GM06990 (cell line): ENCODE measurements around the gene SLC22A4.

Experiments used
- DNase-seq: peaks from one replicate; pipeline ENCODE4 v3.0.0-alpha.2; 2011; ENCODE audit not compliant: insufficient read length; ENCODE audit errors: extremely low read depth
- H3K27me3 ChIP-seq: replicated peaks from 2 replicates; pipeline ENCODE4 v1.6.0; 2011; ENCODE audit warnings: low read length; ENCODE audit not compliant: control insufficient read depth, insufficient read depth
- H3K36me3 ChIP-seq: 2 replicates; pipeline ENCODE4 v1.5.1; 2011; ENCODE audit warnings: low read length; ENCODE audit not compliant: control insufficient read depth, insufficient read depth
- H3K4me3 ChIP-seq: replicated peaks from 2 replicates; pipeline ENCODE4 v1.5.1; 2011; ENCODE audit warnings: low read depth, mild to moderate bottlenecking, control low read depth, low read length
- CTCF ChIP-seq: IDR thresholded peaks from 2 replicates; pipeline ENCODE4 v1.5.1; 2011; ENCODE audit warnings: low read length, control low read depth, mild to moderate bottlenecking, inconsistent platforms; ENCODE audit not compliant: insufficient read depth, poor library complexity, severe bottlenecking

The SLC22A4 gene

DNA sequence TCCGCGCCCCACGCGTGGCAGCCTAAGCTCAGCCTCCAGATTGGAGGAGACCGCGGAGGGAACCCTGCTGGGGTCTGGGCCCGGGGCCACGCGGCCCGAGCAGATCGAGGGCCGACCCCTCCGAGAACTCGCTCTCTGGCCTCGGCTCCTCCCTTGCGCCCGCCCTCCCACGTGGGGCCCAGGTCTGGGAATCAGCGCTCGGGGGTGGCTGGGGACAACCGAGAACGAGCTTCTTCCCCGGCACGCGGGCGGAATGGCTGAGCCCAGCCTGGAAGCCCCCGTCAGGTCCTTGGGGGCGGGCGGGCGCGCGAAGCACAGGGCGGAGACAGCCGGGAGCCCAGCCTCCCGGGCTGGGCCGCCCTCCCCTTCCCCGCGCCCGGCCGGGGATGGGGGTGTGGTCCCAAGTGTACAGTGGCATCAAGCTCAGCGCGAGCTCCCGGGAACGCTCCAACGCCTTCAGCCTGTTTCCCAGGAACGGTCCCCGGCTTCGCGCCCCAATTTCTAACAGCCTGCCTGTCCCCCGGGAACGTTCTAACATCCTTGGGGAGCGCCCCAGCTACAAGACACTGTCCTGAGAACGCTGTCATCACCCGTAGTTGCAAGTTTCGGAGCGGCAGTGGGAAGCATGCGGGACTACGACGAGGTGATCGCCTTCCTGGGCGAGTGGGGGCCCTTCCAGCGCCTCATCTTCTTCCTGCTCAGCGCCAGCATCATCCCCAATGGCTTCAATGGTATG lies at the start of gene SLC22A4:
Gene SLC22A4, plus strand, starts transcription at position 403 of the 736 bp plus-strand sequence. Its CDS starts 223 bp downstream, at position 626.
- peaks cover 4% of the 10 kb centered on the region for H3K27me3 ChIP-seq
- DNase-seq: peak; percentile 75
- no peak for TF ChIP-seq CTCF
- H3K4me3 ChIP-seq: peak within 1 kb of the TSS; percentile 61
- H3K36me3 ChIP-seq: no peaks in the 10 kb centered on the region

DNA sequence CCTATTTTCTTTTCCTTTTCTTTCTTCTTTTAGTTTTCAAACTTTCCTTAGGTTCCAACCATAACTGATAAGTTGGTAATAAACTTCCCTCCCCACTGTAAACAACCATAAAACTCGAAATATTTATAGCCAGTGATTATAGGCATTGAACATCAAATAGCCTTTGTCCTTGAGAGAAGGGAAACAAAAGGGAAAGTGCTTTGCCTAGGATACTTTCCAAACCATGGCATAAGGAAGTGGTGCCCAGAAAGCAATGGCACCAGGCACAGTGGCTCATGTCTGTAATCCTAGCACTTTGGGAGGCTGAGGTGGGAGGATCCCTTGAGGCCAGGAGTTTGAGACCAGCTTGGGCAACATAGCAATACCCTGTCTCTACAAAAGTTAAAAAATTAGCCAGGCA lies 48.6 kb upstream of the SLC22A4 start:
- Histone ChIP-seq H3K36me3 (no peaks in the 10 kb centered on the region), H3K4me3 (no peak overlapping the region), H3K27me3 (no peaks in the 10 kb centered on the region)
- no peak for DNase-seq
- TF ChIP-seq CTCF: no peak

DNA sequence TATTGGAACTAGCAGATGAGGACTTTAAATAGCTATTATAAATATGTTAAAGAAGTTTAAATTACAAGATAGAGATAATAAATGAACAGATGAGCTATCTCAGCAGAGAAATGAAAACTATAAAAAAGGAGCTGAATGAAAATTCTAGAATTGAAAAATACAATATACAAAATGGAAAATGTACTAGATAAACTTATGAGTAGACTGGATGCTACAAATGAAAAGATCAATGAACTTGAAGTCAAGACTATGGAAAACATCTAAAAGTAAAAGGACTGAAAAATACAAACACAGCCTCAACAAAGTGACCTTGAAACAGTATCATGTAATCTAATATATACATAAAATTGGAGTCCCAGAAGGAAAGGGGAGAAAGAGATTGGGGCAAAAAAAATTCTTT lies 47.4 kb upstream of the SLC22A4 start:
- H3K36me3 ChIP-seq: no peaks in the 10 kb centered on the region
- H3K4me3 ChIP-seq: no peak overlapping the region
- no peak for TF ChIP-seq CTCF
- no peak for DNase-seq
- H3K27me3 ChIP-seq: no peaks in the 10 kb centered on the region

- DNase-seq: no peak
Measured at GRCh38 chr5:132250547-132250946, 43.6 kb upstream of the SLC22A4 start.

GRCh38 chr5:132251220-132251725 lies 42.9 kb upstream of the SLC22A4 start:
- no peak for DNase-seq
- no peaks in the 10 kb centered on the region for H3K36me3 ChIP-seq
- H3K4me3 ChIP-seq: no peak overlapping the region
- TF ChIP-seq CTCF: no peak
- H3K27me3 ChIP-seq: no peaks in the 10 kb centered on the region; the same call in 1 of the 2 replicates

More at GRCh38 chr5:132250547-132250946, 43.6 kb upstream of the SLC22A4 start:
- no peaks in the 10 kb centered on the region for H3K36me3 ChIP-seq
- no peaks in the 10 kb centered on the region for H3K27me3 ChIP-seq
- H3K4me3 ChIP-seq: no peak overlapping the region
- TF ChIP-seq CTCF: no peak
